Stimulated activated CD8-positive, alpha-beta memory T cell treated with anti-CD3 and anti-CD28 coated beads, Interleukin-12 subunit alpha, Interleukin-12 subunit beta, amount 100 ng/mL, for 1 hour (primary cell): Measurements from ENCODE around the gene GABRG3.
"Not testable (repeated sequence)": the region's sequence is repeated elsewhere in the genome, so short reads cannot be mapped to it uniquely, and the experiment has no call there.

ENCODE experiments used
- DNase-seq: peaks from one replicate; pipeline ENCODE4 v3.0.0-alpha.2; 2020; ENCODE audit warnings: low read depth

The GABRG3 gene

DNA sequence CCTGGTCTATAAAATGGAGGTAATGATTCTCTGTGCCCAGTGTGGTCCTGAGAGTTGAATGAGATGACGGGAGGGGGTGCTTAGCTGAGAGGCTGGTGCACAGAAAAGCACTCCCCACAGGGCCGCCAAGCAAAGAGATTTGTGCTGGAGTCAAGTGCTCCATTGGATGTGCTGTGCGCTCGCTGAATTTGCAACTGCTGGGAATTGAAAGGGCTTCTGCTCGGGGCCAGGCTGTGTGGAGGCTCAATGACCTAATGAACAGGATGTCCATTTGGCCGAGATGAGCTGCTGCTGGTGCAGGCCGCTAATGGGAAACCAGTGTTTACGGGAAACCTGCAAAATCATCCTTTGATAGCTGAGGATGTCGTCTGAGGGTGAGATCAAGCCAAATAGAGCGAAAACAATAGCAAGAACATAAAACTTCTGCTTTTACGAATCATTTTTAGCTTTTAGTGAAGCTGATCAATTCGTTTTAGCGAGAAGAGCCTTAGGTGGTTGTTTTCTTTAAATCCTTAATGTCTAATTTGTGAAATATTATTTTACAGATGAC is 211.7 kb downstream of the GABRG3 start:
- no peak for DNase-seq

GRCh38 chr15:27183201-27183600 is 212.2 kb downstream of the GABRG3 start:
- DNase-seq, result no peak

DNA sequence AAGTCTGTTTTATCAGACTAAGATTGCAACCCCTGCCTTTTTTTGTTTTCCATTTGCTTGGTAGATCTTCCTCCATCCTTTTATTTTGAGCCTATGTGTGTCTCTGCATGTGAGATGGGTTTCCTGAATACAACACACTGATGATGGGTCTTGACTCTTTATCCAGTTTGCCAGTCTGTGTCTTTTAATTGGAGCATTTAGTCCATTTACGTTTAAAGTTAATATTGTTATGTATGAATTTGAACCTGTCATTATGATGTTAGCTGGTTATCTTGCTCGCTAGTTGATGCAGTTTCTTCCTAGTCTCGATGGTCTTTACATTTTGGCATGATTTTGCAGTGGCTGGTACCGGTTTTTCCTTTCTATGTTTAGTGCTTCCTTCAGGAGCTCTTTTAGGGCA is 220.5 kb downstream of the GABRG3 start:
- not testable (repeated sequence) for DNase-seq

GRCh38 chr15:27196691-27197090 is 225.7 kb downstream of the GABRG3 start:
- DNase-seq, result no peak

GRCh38 chr15:27201425-27201824 is 230.4 kb downstream of the GABRG3 start:
- no peak for DNase-seq

DNA sequence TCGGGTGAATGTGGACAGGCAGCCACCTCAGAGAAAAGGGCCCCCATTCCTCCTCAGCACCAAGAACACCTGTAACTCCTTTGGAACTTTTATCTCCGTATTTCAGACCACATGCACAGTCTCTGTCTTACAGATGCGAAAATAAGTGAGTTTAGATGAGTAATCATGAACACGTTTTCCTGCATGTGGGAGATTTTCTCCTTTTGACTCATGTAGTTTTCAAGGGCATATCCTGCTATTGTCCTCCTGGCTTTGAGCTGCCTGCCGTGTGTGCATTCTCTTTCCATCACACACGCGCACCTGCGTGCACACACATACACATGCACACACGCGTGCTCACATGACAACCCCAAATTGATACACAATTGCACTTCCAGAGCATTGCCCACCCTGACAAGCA is 239.2 kb downstream of the GABRG3 start:
- no peak for DNase-seq

GRCh38 chr15:27214032-27214431 is 243.1 kb downstream of the GABRG3 start:
- no peak for DNase-seq

- no peak for DNase-seq
These were observed 244.0 kb downstream of the GABRG3 start for GRCh38 chr15:27214961-27215360.

GRCh38 chr15:27218426-27218825 is 247.4 kb downstream of the GABRG3 start:
- no peak for DNase-seq

DNA sequence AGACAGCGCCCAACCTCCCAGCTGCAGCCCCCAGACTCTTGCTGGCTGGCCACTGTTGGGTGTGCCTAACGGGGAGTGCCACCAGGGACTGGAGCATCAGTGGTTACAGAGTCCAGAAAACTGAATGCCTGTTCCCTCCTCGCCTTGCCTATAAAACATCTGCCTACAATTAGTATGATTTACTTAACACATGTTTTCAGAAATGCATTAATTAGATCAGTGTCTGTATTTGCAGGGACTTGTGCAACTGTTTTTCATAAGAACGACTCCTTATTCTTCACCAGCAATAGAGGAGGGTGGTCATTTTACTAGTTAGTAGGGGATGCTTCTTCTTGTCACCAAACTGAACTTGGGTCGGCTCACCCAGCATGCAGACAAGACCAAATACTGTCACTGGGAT is 248.7 kb downstream of the GABRG3 start:
- DNase-seq, result no peak

DNA sequence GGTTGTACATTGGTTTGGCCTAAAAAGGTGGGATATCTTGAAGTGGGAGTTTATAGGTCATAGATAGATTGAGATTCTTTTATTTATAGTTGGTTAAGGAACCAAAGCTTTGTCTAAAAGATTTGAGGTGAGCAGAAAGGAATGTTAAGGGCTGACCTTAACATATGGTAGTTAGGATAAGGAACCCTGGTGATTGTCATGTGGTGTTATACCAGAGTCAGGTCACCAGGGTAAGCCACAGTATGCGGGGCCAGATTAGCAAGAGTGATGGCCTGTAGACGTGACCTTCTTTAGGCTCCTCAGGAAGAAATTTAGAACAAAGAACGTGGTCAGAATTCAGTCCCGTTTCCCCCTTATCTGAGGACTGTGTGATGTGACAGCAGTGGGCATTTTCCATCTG is 249.2 kb downstream of the GABRG3 start:
- DNase-seq, result no peak

DNA sequence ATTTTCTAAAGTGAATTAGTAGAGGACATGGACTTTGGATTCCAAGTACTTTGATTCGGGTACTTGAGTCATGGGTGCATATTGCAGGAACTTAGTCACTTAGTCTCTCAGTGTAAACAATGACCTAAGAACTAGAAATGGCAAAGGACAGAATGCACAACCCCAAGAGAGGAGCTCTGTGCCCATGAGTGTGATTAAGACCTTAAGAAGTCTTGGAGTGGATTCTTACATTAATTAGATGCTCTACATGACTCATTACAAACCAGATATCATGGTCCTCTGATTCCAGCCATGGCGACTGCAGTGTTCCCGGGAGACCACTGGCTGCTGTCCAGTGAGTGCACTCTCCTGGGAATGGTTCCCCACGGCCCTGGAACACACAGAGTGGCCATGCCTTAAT is 251.5 kb downstream of the GABRG3 start:
- no peak for DNase-seq

GRCh38 chr15:27223179-27223578 is 252.2 kb downstream of the GABRG3 start:
- DNase-seq, result no peak

DNA sequence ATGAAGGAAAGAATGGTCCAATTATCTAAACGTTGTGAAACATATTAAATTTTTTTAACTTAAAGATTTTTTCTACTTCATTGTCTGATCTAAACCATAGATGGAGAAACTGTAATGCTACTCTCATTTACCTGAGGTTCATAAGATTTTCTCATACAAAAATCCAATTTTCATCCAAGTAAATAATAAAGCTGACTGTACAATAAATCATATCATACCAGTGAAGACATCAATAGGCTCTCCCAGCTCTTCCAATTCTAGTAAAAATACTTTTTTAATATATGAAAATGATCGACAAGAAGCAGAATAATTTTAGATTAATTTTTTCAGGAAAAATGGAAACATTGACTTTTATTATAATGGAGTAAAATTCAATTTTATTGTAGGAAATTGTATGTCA is 260.8 kb downstream of the GABRG3 start:
- DNase-seq, result no peak

DNA sequence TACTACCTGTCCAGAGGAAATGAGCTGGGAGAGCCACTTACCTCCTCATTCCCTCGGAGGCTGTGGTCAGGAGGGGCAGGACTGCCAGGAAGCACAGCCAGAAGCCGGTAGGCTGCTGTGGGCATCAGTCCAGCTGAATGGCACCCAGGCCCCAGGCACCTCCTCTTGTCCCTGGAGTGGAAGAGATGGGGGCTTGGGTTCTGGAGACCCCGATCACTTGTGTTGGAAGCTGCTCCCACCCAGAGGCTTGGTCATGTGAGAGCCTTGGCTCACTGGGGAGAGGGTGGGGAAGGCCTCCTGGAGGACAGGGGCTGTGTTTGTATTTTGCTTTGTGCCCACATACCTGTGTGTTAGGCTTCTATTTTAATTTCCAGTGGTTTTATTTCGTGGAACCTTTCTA is 261.9 kb downstream of the GABRG3 start:
- no peak for DNase-seq

GRCh38 chr15:27234593-27234992 is 263.6 kb downstream of the GABRG3 start:
- no peak for DNase-seq

DNA sequence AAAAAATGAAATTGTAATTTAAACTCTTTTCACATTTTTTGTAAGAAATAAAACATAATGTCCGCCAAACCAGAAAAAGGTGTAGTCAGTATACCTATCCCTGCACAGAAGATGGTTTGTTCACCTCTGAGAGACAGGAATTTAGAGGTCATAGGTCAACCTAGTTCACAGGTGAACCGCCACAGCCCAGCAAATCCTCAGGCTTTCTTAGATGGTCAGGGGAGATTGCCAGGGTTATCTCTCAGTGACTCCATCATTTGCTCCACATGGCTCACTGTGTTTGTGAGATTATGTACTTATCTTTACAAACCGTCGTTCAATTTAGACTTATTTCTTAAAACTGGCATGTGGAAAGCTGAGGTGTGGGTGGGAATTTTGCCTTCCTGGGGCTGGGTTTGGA is 264.2 kb downstream of the GABRG3 start:
- DNase-seq, result no peak

DNA sequence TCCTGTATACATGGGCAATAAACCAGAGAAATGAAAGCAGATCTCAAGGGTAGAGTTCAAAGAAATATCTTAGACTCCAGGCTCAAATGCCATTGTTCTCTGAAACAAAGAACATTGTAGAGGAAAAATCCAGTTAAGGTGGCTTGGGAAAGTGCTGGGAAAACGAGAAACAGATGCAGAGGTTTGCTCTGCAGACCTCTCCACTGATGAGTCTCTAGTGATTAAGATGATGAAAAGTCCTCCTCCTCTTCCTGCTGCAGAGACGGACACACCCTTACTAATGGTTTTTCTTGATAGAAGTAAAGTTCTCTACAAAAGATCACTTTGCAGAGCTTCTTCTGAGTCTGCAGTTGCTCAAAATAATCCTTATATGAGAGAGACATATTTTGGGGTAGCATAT is 264.7 kb downstream of the GABRG3 start:
- DNase-seq, result no peak

GRCh38 chr15:27237319-27237939 is 266.4 kb downstream of the GABRG3 start:
- DNase-seq, result no peak

- DNase-seq, result no peak
These were observed 267.2 kb downstream of the GABRG3 start for GRCh38 chr15:27238209-27238608.

DNA sequence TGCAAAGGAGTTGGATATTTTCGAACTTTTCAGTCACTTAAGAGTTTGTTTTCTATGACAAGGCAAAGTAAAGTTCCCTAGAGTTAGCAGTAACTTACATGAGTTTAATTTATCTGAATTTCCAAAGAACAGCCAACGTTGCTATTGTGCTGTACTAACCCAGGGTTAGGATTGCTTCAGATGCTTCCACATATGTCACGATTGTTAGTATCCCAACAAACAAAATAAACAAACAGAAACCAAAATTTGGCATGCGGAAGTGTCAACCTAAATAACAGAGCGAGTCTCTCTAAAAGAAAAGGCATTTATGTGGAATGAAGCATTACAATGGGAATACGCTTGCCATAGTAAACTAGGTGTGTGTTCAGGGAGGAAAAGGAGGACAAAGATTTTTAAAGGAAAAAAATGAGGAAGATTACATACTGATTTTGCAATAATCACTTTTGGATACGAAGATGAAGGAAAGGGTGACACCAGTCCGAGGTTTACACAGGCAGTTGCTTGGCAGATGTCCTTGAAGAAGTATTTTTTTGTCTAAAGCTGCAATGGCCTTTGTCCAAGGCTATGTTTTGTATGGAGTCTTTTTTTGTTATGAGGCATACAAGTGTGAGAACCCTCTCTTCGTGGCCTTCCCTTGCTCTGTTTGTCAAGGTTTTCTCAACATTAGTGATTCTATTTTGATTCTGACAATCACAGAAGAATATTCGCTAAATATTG is 267.9 kb downstream of the GABRG3 start:
- no peak for DNase-seq

GRCh38 chr15:27241943-27242342 is 271.0 kb downstream of the GABRG3 start:
- DNase-seq, result no peak

GRCh38 chr15:27244047-27244446 is 273.1 kb downstream of the GABRG3 start:
- no peak for DNase-seq

DNA sequence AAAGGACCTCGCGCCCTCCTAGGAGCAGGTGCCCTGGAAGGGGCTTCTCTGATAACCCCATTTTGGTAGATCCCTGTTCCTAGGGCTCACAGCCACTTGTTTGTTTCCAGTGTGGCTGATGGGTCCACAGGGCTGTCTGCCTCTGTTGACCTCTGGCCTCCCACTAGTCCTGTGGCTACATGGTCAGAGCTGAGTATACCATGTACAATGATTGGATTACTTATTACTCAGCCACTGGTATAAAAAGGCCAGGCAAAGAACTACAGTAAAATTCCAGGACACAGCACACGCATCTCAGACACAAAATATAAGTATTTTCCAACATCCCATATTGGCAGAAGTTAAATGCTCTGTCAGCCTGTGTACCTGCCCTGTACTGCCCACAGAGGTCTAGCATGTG is 277.3 kb downstream of the GABRG3 start:
- no peak for DNase-seq
